DMS153 treated with DMSO at 0.1 percent for 48 hours (cell line): Measurements from ENCODE around the gene AVPR2.

Experiments
- DNase-seq: peaks from one replicate; lab custom pipeline; 2025; ENCODE audit not compliant: unreplicated experiment; lab: John Stamatoyannopoulos, UW

AVPR2 gene

DNA sequence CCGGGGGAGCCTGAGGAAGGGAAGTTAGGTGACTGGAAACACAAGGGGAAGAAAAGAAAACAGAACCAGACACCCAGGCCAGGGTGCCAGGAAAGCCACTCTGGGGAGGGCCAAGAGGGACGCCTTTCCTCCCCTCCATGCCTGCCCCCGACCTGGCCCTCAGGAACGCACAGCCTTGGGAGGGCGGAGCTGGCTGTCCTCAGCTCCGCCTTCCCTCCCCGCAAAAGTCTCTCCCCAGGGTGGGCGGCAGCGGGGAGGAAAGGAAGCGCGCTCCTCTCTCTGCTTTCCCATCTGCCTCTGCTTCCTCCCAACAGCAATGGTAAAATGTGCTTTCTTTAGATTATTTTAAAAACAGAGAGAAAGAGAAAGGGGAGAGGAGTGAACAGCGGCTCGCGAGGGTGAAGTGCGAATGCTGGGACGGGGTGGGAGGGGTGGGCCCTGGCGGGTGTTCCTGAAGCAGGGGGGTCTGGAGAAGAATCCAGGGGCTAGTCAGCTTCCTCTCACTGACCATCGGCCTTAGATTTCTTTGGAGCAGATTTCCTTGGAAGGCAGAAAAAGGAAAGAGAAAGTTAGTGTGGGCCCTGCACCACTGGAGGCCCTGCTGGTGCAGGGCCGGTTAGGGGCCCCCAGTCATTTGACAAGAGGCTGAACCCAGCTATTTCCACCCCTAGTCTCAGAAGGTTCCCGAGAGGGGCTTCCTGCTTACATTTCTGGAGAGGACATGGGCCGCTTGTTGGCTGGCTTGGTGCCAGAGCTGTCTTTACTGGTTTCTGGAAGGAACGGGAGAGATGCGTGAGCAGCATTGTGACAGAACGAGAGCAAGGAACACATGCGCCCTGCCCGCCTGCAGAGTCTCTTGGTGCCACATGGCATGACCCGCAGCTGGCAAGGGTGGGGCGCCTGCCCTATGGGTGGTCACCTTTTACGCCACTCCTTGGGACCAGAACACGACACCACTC lies 44.7 kb downstream of the AVPR2 start:
- DNase-seq = no peak

DNA sequence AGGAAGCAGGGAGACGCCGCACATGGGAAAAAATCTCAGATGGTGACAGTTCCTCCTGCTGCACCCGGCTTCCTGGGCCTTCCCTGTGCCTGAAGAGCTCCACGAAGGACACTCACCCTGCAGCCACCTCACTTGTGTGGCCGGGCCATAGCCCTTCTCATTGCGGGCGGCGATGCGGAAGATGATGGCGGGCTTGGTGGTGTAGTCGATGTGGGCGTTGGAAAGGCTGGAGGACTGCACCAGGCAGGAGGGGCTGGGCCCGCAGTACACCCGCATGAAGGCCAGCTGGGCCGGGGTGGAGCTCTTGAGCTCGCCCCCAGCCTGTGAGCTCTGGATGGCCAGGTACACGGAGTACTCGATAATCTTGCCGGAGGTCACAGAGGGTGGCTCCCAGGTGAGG lies 45.7 kb downstream of the AVPR2 start:
- no peak for DNase-seq

DNA sequence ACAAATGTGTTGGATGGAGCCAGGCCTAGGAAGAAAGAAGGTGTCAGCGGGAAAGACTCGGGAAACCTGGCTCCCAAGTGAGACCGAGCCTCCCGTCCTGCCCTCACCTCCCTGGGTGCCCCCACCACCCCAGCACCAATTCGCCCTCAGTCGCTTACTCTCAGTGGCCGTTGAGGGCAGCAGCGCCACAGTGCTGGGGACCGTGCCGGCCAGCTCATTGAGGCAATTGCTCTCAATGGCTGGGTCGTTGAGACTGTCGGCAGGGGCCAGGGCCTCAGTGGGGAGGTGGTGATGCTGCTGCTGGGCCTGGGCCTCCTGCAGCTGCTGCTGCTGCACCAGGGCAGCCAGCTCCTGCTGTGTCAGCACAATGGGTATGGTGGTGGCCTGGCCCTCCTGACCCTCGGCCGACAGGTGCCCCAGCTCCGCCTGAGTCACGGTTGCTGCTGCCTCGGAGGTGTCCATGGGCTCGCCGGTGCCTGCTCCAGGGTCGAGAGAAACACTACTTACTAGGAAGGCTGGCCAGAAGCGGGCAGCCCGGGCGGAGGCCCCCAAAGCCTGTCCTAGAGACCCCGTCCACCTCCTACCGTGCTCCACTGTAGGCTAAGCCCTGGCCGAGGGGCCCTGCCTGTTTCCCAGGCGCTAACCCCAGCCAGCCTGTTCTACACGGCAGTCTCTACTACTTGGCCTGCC lies 47.4 kb downstream of the AVPR2 start:
- no peak for DNase-seq

- DNase-seq = no peak
Observed at GRCh38 chrX:153952373-153953026, 48.0 kb downstream of the AVPR2 start.

- DNase-seq = no peak
Observed at GRCh38 chrX:153953342-153953830, 48.9 kb downstream of the AVPR2 start.

DNA sequence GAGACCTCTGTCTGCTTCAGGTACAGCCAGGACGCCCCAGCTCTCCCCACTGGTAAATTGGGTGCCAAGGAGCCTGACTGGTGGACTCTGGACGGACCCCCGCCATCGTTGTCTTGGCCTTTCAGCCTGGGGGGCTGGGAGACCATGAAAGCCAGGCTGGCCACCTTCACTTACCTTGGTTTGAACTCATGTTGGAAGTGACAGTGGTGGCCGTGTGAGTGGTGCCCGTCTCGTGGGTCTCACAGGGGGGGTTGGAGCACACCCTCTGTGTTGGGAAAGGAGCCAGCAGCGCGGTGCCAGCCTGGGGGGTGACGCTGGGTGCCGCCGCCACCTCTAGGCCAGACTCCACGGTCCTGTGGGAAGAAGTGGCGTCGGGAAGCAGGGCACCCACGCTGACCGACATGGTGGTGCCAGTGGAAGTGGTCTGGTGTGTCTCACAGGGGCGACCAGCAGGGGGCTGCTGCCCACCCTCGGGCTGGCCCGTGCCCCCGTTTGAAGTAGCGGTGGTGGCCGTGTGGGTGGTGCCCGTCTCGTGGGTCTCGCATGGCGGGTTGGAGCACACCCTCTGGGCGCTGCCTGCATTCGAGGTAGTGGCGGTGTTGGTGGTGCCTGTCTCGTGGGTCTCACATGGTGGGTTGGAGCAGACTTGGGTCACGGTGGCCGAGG lies 49.6 kb downstream of the AVPR2 start:
- no peak for DNase-seq

DNA sequence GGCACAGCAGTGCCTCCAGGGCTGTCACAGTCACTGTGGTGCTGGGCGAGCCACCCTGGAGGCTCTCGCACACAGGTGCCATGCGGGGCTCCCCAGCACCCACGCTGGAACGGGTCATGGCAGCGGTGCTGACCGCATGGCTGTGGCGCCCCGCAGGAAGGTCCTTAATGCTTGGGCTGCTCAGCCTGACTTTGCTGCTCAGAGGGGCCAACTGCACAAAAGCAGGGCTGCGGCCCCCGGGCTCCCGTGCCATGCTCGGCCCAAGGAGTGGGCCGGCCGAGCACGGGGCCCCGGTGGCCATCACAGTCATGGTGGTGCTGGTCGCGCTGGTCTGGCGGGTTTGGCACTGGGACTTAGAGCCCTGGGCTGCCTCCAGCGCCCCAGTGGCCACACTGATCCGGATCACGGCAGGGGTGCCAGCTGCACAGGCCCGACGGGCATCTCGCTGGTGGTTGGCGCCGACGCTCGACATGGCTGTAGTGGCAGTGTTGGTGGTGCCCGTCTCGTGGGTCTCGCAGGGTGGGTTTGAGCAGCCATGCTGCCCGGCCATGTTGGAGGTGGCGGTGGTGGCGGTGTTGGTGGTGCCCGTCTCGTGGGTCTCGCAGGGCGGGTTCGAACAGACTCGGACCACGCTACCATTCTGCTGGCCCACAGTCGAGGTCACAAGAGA lies 50.2 kb downstream of the AVPR2 start:
- DNase-seq = no peak

DNA sequence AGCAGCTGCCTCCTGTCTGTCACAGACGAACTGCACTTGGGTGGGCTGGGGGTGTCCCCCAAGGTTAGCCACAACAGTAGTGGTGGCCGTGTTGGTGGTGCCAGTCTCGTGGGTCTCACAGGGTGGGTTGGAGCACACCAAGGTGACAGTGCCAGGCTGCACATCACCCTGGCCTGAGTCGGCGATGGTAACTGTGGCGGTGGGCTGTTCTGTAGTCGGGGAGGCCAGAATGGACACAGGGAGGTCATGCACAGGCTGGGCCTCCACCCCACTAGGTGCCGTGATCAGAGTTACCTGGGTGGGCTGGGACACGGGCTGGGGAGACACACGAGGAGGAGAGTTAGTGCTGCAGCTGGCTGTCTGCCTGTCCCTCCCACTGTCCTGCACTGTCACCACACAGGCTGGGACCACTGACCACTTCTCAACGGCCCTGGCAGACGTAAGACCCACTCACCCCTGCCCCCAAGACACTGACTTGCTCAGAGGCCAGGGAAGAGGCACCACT lies 50.8 kb downstream of the AVPR2 start:
- DNase-seq = no peak

DNA sequence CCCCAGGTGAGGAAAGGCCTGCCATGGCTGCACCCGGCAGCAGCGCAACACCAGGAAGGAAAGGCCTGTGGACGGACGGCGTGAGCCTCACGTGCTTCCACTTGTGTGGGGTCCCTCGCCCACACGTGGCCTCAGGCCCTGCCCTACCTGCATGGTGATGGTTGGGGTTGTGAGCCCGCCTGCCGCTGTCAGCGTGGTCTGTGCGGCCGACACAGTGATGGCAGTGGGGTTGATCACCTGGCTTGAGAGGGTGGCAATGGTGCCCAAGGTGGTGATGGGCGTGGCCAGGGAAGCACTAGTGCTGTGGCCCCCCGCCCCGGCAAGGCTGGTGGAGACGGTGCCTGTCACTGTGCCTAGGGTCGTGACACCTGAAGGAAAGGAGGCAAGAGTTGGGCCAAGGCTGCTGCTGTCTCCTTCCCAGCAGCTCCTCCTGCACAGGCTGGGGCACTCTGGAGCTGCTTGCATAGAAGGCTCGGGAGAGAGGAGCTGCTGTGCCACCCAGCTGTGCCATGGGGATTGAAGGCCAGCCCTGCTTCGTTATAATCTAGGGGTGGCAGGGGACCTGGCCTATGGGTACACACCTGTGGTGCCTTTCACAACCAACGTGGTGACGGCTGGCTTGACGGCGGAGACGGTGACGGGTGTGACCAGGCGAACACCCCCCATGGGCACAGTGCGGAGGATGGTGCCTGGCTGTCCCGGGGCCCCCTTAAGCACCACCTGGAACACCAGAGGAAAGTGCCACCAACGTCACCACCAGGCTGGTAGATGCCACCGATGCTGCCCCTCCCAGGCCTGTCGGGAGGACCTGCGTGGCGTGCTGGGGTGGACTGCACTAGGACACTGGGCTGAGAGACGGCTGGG lies 51.8 kb downstream of the AVPR2 start:
- no peak for DNase-seq
